BE2C (cell line): Measurements from ENCODE around the gene THAP4.
"Not testable (repeated sequence)": the region's sequence is repeated elsewhere in the genome, so short reads cannot be mapped to it uniquely, and the experiment has no call there.

Experiments
- DNase-seq: peaks from one replicate; pipeline ENCODE4 v3.0.0-alpha.2; 2020
- H3K27me3 ChIP-seq: fragments of 250-450 bp; sonication (Bioruptor Pico); 2 replicates; pipeline ENCODE4 v1.5.1; 2020; ENCODE audit warnings: mild to moderate bottlenecking
- H3K36me3 ChIP-seq: fragments of 250-450 bp; sonication (Bioruptor Pico); 2 replicates; pipeline ENCODE4 v1.5.1; 2020; ENCODE audit warnings: mild to moderate bottlenecking
- H3K4me1 ChIP-seq: fragments of 250-450 bp; sonication (Bioruptor Pico); 2 replicates; pipeline ENCODE4 v1.5.1; 2020
- H3K4me3 ChIP-seq: 2 replicates; pipeline ENCODE4 v1.5.1; 2011; ENCODE audit warnings: low read depth, low read length
- H3K9me3 ChIP-seq: fragments of 250-450 bp; sonication (Bioruptor Pico); 2 replicates; pipeline ENCODE4 v1.5.1; 2020
- CTCF ChIP-seq: IDR thresholded peaks from 2 replicates; pipeline ENCODE4 v1.5.1; 2012; ENCODE audit warnings: mild to moderate bottlenecking, low read depth, low read length

The THAP4 gene

GRCh38 chr2:241576293-241576654 is 60.7 kb downstream of the THAP4 start:
- DNase-seq = no peak
- no peak overlapping the region for H3K4me3 ChIP-seq
- no peaks in the 10 kb centered on the region for H3K9me3 ChIP-seq
- TF ChIP-seq CTCF = no peak
- peaks cover 9% of the 10 kb centered on the region; the same call in 1 of the 2 replicates for H3K36me3 ChIP-seq
- no peaks in the 10 kb centered on the region for H3K27me3 ChIP-seq
- H3K4me1 ChIP-seq = no peaks in the 10 kb centered on the region

GRCh38 chr2:241575624-241576292 is 61.2 kb downstream of the THAP4 start:
- H3K4me1 ChIP-seq = no peaks in the 10 kb centered on the region
- no peak for DNase-seq
- H3K4me3 ChIP-seq = no peak overlapping the region
- TF ChIP-seq CTCF = no peak
- H3K36me3 ChIP-seq = peaks cover 5% of the 10 kb centered on the region; the same call in 1 of the 2 replicates
- no peaks in the 10 kb centered on the region for H3K27me3 ChIP-seq
- H3K9me3 ChIP-seq = no peaks in the 10 kb centered on the region

GRCh38 chr2:241574911-241575623 is 61.9 kb downstream of the THAP4 start:
- no peak overlapping the region for H3K4me3 ChIP-seq
- H3K4me1 ChIP-seq = no peaks in the 10 kb centered on the region
- no peaks in the 10 kb centered on the region for H3K27me3 ChIP-seq
- no peaks in the 10 kb centered on the region for H3K9me3 ChIP-seq
- no peaks in the 10 kb centered on the region for H3K36me3 ChIP-seq
- DNase-seq = no peak
- no peak for TF ChIP-seq CTCF

GRCh38 chr2:241573741-241574140 is 63.2 kb downstream of the THAP4 start:
- no peaks in the 10 kb centered on the region for H3K4me1 ChIP-seq
- H3K4me3 ChIP-seq = no peak overlapping the region
- DNase-seq = no peak
- no peaks in the 10 kb centered on the region for H3K9me3 ChIP-seq
- TF ChIP-seq CTCF = no peak
- H3K36me3 ChIP-seq = no peaks in the 10 kb centered on the region
- no peaks in the 10 kb centered on the region for H3K27me3 ChIP-seq

GRCh38 chr2:241572915-241573651 is 63.9 kb downstream of the THAP4 start:
- DNase-seq, H3K27me3 ChIP-seq, H3K9me3 ChIP-seq, H3K4me1 ChIP-seq, H3K36me3 ChIP-seq, H3K4me3 ChIP-seq: not testable (repeated sequence)

- H3K27me3 ChIP-seq = no peaks in the 10 kb centered on the region
- H3K36me3 ChIP-seq = no peaks in the 10 kb centered on the region
- H3K4me1 ChIP-seq = no peaks in the 10 kb centered on the region
- no peak for DNase-seq
- no peak overlapping the region for H3K4me3 ChIP-seq
- no peak for TF ChIP-seq CTCF
- H3K9me3 ChIP-seq = no peaks in the 10 kb centered on the region
These were observed 64.9 kb downstream of the THAP4 start for GRCh38 chr2:241571821-241572620.
